22Rv1 (cell line): Measurements from ENCODE around the gene STIM1.

Experiments used
- ZFX ChIP-seq: fragments of 450-650 bp; IDR thresholded peaks from 2 replicates; pipeline ENCODE4 v1.6.1; 2017; ENCODE audit warnings: antibody characterized with exemption, borderline replicate concordance
- TF ChIP-seq, protein P1 (sequence below): fragments of 450-650 bp; IDR thresholded peaks from 2 replicates; pipeline ENCODE4 v1.5.1; 2017; ENCODE audit warnings: mild to moderate bottlenecking

- TF ChIP-seq, protein P1, sequence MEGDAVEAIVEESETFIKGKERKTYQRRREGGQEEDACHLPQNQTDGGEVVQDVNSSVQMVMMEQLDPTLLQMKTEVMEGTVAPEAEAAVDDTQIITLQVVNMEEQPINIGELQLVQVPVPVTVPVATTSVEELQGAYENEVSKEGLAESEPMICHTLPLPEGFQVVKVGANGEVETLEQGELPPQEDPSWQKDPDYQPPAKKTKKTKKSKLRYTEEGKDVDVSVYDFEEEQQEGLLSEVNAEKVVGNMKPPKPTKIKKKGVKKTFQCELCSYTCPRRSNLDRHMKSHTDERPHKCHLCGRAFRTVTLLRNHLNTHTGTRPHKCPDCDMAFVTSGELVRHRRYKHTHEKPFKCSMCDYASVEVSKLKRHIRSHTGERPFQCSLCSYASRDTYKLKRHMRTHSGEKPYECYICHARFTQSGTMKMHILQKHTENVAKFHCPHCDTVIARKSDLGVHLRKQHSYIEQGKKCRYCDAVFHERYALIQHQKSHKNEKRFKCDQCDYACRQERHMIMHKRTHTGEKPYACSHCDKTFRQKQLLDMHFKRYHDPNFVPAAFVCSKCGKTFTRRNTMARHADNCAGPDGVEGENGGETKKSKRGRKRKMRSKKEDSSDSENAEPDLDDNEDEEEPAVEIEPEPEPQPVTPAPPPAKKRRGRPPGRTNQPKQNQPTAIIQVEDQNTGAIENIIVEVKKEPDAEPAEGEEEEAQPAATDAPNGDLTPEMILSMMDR = no peak
- TF ChIP-seq ZFX = no peak
Measured at GRCh38 chr11:3832816-3833215, 22.6 kb upstream of the STIM1 start.
